HCT116 (cell line): Measurements from ENCODE around the gene UBE2D2. TPM values are rescaled to one million over a fixed set of nuclear protein-coding genes. Genes with fewer than 3 reads are reported as not detected.
A peak's percentile ranks its signal among the peaks of the same experiment; 100 is the strongest.

Source experiments
- ATAC-seq: fragments of 200-7000 bp; cut with Tn5 transposase; 2 replicates; pipeline ENCODE4 v1.9.1; 2020; ENCODE audit warnings: mild to moderate bottlenecking, moderate library complexity
- BruUV-seq: library from RNA; stranded (reverse); fragments of 400-500 nt; replicated peaks from 2 replicates; lab custom pipeline; 2021; lab: Mats Ljungman, UMichigan
- CTCF ChIA-PET: fragments of 300-600 bp; sonication (Branson Sonifier 250); formaldehyde crosslinking; loops from one replicate; lab custom pipeline; 2021; ENCODE audit warnings: antibody characterized with exemption; lab: Charles Lee
- POLR2A ChIA-PET: fragments of 300-600, 350-600 bp; sonication (Branson Sonifier 250); formaldehyde crosslinking; loops from one replicate; lab custom pipeline; 2021; ENCODE audit warnings: antibody characterized with exemption; lab: Charles Lee
- RAD21 ChIA-PET, 2 experiments: fragments of 300-600 bp; sonication (Branson Sonifier 250); formaldehyde crosslinking; loops; one replicate each; lab custom pipeline; 2023; ENCODE audit warnings: low total read pairs in 2 of 2; ENCODE audit not compliant: uncharacterized antibody in 2 of 2, unreplicated experiment in 2 of 2, low non-redundant PET in 1 of 2; lab: Charles Lee
- DNase-seq: peaks from one replicate; pipeline ENCODE4 v3.0.0-alpha.2; 2010; ENCODE audit warnings: low read depth, low spot score
- H2AFZ ChIP-seq: fragments of 200-600 bp; shearing (Covaris generic), sonication (generic); 2 replicates; pipeline ENCODE4 v1.6.1; 2017; ENCODE audit warnings: low read depth, mixed run types, mixed read lengths, antibody characterized with exemption, low read length; ENCODE audit not compliant: poor library complexity, severe bottlenecking
- H3K27ac ChIP-seq: 2 replicates; pipeline ENCODE4 v1.5.1; 2012; ENCODE audit warnings: low read depth, low read length
- H3K27me3 ChIP-seq: fragments of 200-600 bp; sonication (generic); 2 replicates; pipeline ENCODE4 v1.6.1; 2016; ENCODE audit warnings: mixed run types, low read length, mixed read lengths; ENCODE audit not compliant: insufficient read depth
- H3K36me3 ChIP-seq, 2 experiments: fragments of 200-500 bp in 1 of 2; fragments of 200-600 bp in 1 of 2; sonication (Bioruptor generic) in 1 of 2; sonication (generic) in 1 of 2; 2 replicates each; pipeline versions ENCODE4 v1.5.1 to v1.6.1; 2014 to 2016; ENCODE audit warnings: low read length in 2 of 2, inconsistent platforms in 1 of 2, mixed read lengths in 1 of 2, mixed run types in 1 of 2; ENCODE audit not compliant: insufficient read depth in 2 of 2, control insufficient read depth in 1 of 2
- H3K4me1 ChIP-seq, 2 experiments: fragments of 200-600 bp in 1 of 2; sonication (generic) in 1 of 2; 2 replicates each; pipeline versions ENCODE4 v1.5.1 to v1.6.1; 2012 to 2017; ENCODE audit warnings: low read length in 2 of 2, inconsistent platforms in 1 of 2, mild to moderate bottlenecking in 1 of 2, mixed read lengths in 1 of 2, mixed run types in 1 of 2, moderate library complexity in 1 of 2; ENCODE audit not compliant: insufficient read depth in 2 of 2, control insufficient read depth in 1 of 2
- H3K4me2 ChIP-seq: fragments of 200-600 bp; sonication (generic); 2 replicates; pipeline ENCODE4 v1.6.1; 2017; ENCODE audit warnings: mixed run types, low read length, mixed read lengths
- H3K4me3 ChIP-seq, 2 experiments: fragments of 200-600 bp in 1 of 2; sonication (generic) in 1 of 2; replicated peaks in 1 of 2; 2 replicates each; pipeline ENCODE4 v1.5.1; 2011 to 2016; ENCODE audit warnings: low read length in 2 of 2, control low read depth in 1 of 2, low read depth in 1 of 2, mild to moderate bottlenecking in 1 of 2, mixed read lengths in 1 of 2, mixed run types in 1 of 2
- H3K79me2 ChIP-seq: fragments of 200-600 bp; sonication (generic); 2 replicates; pipeline ENCODE4 v1.6.1; 2017; ENCODE audit warnings: mild to moderate bottlenecking, mixed run types, low read length, moderate library complexity, mixed read lengths; ENCODE audit not compliant: insufficient read depth
- H3K9ac ChIP-seq: fragments of 200-600 bp; sonication (generic); 2 replicates; pipeline ENCODE4 v1.6.1; 2016; ENCODE audit warnings: low read length, mixed read lengths
- H3K9me2 ChIP-seq: fragments of 200-600 bp; sonication (generic), shearing (Covaris generic); 2 replicates; pipeline ENCODE4 v1.6.1; 2017; ENCODE audit warnings: mixed run types, mild to moderate bottlenecking, moderate library complexity; ENCODE audit not compliant: insufficient read depth
- H3K9me3 ChIP-seq, 2 experiments: fragments of 200-500 bp in 1 of 2; fragments of 200-600 bp in 1 of 2; sonication (Bioruptor generic) in 1 of 2; sonication (generic) in 1 of 2; 2 replicates each; pipeline ENCODE4 v1.6.1; 2014 to 2017; ENCODE audit warnings: low read length in 2 of 2, mixed read lengths in 2 of 2, inconsistent platforms in 1 of 2, low read depth in 1 of 2, mild to moderate bottlenecking in 1 of 2, mixed run types in 1 of 2, moderate library complexity in 1 of 2; ENCODE audit not compliant: control insufficient read depth in 1 of 2, insufficient read depth in 1 of 2
- H4K20me1 ChIP-seq: fragments of 200-600 bp; sonication (generic), shearing (Covaris generic); 2 replicates; pipeline ENCODE4 v1.6.1; 2017; ENCODE audit warnings: mixed run types, mild to moderate bottlenecking, moderate library complexity; ENCODE audit not compliant: insufficient read depth
- EZH2phosphoT487 ChIP-seq: fragments of 200-600 bp; IDR thresholded peaks from 2 replicates; pipeline ENCODE4 v1.6.1; 2018; ENCODE audit warnings: antibody characterized with exemption, borderline replicate concordance
- MAX ChIP-seq: IDR thresholded peaks from 2 replicates; pipeline ENCODE4 v1.6.1; 2012
- POLR2AphosphoS5 ChIP-seq: IDR thresholded peaks from 2 replicates; pipeline ENCODE4 v1.6.1; 2011; ENCODE audit warnings: mild to moderate bottlenecking, low read depth, low read length, moderate library complexity
- RAD21 ChIP-seq: IDR thresholded peaks from 2 replicates; pipeline ENCODE4 v1.6.1; 2012; ENCODE audit warnings: low read depth, mild to moderate bottlenecking
- SIN3A ChIP-seq: IDR thresholded peaks from 2 replicates; pipeline ENCODE4 v1.6.1; 2012; ENCODE audit warnings: low read depth
- TCF7L2 ChIP-seq: IDR thresholded peaks from 2 replicates; pipeline ENCODE4 v1.7.0; 2011; ENCODE audit warnings: borderline replicate concordance, inconsistent platforms; ENCODE audit not compliant: insufficient read depth, insufficient read length; ENCODE audit errors: extremely low read depth
- YY1 ChIP-seq: IDR thresholded peaks from 2 replicates; pipeline ENCODE4 v1.6.1; 2011; ENCODE audit warnings: low read length, low read depth, moderate library complexity, mild to moderate bottlenecking; ENCODE audit not compliant: insufficient replicate concordance; ENCODE audit errors: extremely low read depth
- ZBTB33 ChIP-seq: IDR thresholded peaks from 2 replicates; pipeline ENCODE4 v1.6.1; 2011; ENCODE audit warnings: mild to moderate bottlenecking, low read length, moderate library complexity; ENCODE audit not compliant: insufficient replicate concordance; ENCODE audit errors: extremely low read depth
- ZFX ChIP-seq: fragments of 450-650 bp; IDR thresholded peaks from 2 replicates; pipeline ENCODE4 v1.6.1; 2017
- intact Hi-C: fragments of 100-400 bp; cut with micrococcal nuclease; formaldehyde crosslinking; loops from 2 replicates; pipeline ENCODE4 v1.10.0; 2022
- total RNA-seq: library from RNA; stranded (reverse); gene quantifications from one replicate; pipeline ENCODE4 v1.2.1, GENCODE V29; 2021; ENCODE audit not compliant: unreplicated experiment

The UBE2D2 gene
- total RNA-seq, 1 experiment from 2014 or later = 140 TPM

GRCh38 chr5:139660105-139660922 lies 99.2 kb downstream of the UBE2D2 start (continued):
- TF ChIP-seq POLR2AphosphoS5 (peak; percentile 73), SIN3A (no peak), RAD21 (no peak)

DNA sequence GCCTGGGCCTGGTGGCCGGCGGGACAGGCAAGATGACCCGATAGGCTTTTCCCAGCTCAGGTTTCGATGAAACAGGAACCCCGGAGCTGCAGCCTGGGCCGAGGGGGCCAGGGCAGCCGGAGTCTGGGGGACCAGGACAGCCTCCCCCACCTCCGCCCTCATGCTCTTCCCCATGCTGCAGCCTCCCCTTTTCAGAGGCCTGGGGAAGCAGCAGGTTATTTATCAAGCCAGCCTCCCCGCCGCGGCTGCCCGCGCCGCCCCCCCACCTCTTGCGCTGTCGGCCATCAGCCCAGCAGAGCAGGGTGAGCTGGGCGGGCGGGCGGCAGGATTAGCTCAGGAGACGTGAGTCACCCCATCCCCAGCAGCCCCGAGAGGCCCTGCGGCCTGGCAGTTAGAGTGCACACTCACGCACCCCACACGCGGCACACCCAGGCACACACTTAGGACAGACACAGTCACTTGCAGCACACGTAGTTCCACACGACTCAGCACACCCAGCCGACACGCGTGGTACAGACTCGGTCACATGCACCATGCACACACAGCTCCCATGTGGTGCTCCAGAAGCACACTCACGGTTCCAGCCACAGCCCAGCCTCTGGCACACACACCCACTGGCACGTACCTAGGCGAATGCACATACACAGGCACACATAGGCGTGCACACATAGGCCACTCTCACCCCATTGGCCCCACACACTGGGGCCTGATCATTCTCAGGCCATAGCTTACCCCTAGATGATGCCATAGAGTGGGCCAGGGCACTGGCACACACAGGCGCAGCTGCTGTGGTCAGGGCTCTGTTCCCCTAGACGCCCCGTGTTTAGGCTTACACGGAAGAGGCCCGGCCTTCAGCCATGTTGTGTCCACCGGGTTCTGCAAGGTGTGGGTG lies 100.0 kb downstream of the UBE2D2 start:
- DNase-seq (peak; percentile 63), ATAC-seq (peak; percentile 76)
- Histone ChIP-seq H3K4me3 (peak overlapping the region; percentile 42 to 53), H3K4me2 (peak overlapping the region; percentile 76), H3K9me3 (no peaks in the 10 kb centered on the region), H3K27me3 (no peaks in the 10 kb centered on the region), H2AFZ (no peak overlapping the region), H3K27ac (peak overlapping the region; percentile 97), H3K4me1 (peaks cover 72 to 87% of the 10 kb centered on the region in 2 experiments), H3K9ac (peak overlapping the region; percentile 55), H3K79me2 (peaks cover 89% of the 10 kb centered on the region), H3K36me3 (no peaks in the 10 kb centered on the region), H4K20me1 (no peaks in the 10 kb centered on the region), H3K9me2 (no peaks in the 10 kb centered on the region)
- no TSS peak for BruUV-seq
- CTCF ChIA-PET = interaction anchor here (0.5 to 2.4 kb wide), 10 partner anchors 13 to 104 kb away, joined by 3 to 12 read pairs (median 5); partner anchors contain the start of gene CXXC5
- RAD21 ChIA-PET = interaction anchor here (0.7 to 1.7 kb wide), 4 partner anchors 13 to 28 kb away, joined by 3 to 10 read pairs (median 3); partner anchors contain the start of gene CXXC5 (in 1 of the 2)
- intact Hi-C loops = no loop called here
- POLR2A ChIA-PET = interaction anchor here (0.6 to 4.8 kb wide), 7 partner anchors 9 to 49 kb away, joined by 3 to 36 read pairs (median 7); partner anchors contain the start of gene CXXC5
- TF ChIP-seq EZH2phosphoT487 (no peak), ZBTB33 (no peak), ZFX (peak; percentile 68; the same call in 1 of the 2 replicates), YY1 (peak; percentile 85), POLR2AphosphoS5 (peak; percentile 59), TCF7L2 (peak; percentile 41), MAX (no peak)
